HCT116 (cell line): ENCODE measurements around the gene OTUD4. TPM values are rescaled to one million over a fixed set of nuclear protein-coding genes. Genes with fewer than 3 reads are reported as not detected.

Experiments
- ATAC-seq: fragments of 200-7000 bp; cut with Tn5 transposase; 2 replicates; pipeline ENCODE4 v1.9.1; 2020; ENCODE audit warnings: mild to moderate bottlenecking, moderate library complexity
- BruUV-seq: library from RNA; stranded (reverse); fragments of 400-500 nt; replicated peaks from 2 replicates; lab custom pipeline; 2021; lab: Mats Ljungman, UMichigan
- CTCF ChIA-PET: fragments of 300-600 bp; sonication (Branson Sonifier 250); formaldehyde crosslinking; loops from one replicate; lab custom pipeline; 2021; ENCODE audit warnings: antibody characterized with exemption; lab: Charles Lee
- POLR2A ChIA-PET: fragments of 300-600, 350-600 bp; sonication (Branson Sonifier 250); formaldehyde crosslinking; loops from one replicate; lab custom pipeline; 2021; ENCODE audit warnings: antibody characterized with exemption; lab: Charles Lee
- RAD21 ChIA-PET, 2 experiments: fragments of 300-600 bp; sonication (Branson Sonifier 250); formaldehyde crosslinking; loops; one replicate each; lab custom pipeline; 2023; ENCODE audit warnings: low total read pairs in 2 of 2; ENCODE audit not compliant: uncharacterized antibody in 2 of 2, unreplicated experiment in 2 of 2, low non-redundant PET in 1 of 2; lab: Charles Lee
- DNase-seq: peaks from one replicate; pipeline ENCODE4 v3.0.0-alpha.2; 2010; ENCODE audit warnings: low read depth, low spot score
- H2AFZ ChIP-seq: fragments of 200-600 bp; shearing (Covaris generic), sonication (generic); 2 replicates; pipeline ENCODE4 v1.6.1; 2017; ENCODE audit warnings: low read depth, mixed run types, mixed read lengths, antibody characterized with exemption, low read length; ENCODE audit not compliant: poor library complexity, severe bottlenecking
- H3K27ac ChIP-seq: 2 replicates; pipeline ENCODE4 v1.5.1; 2012; ENCODE audit warnings: low read depth, low read length
- H3K27me3 ChIP-seq: fragments of 200-600 bp; sonication (generic); 2 replicates; pipeline ENCODE4 v1.6.1; 2016; ENCODE audit warnings: mixed run types, low read length, mixed read lengths; ENCODE audit not compliant: insufficient read depth
- H3K36me3 ChIP-seq, 2 experiments: fragments of 200-500 bp in 1 of 2; fragments of 200-600 bp in 1 of 2; sonication (Bioruptor generic) in 1 of 2; sonication (generic) in 1 of 2; 2 replicates each; pipeline versions ENCODE4 v1.5.1 to v1.6.1; 2014 to 2016; ENCODE audit warnings: low read length in 2 of 2, inconsistent platforms in 1 of 2, mixed read lengths in 1 of 2, mixed run types in 1 of 2; ENCODE audit not compliant: insufficient read depth in 2 of 2, control insufficient read depth in 1 of 2
- H3K4me1 ChIP-seq, 2 experiments: fragments of 200-600 bp in 1 of 2; sonication (generic) in 1 of 2; 2 replicates each; pipeline versions ENCODE4 v1.5.1 to v1.6.1; 2012 to 2017; ENCODE audit warnings: low read length in 2 of 2, inconsistent platforms in 1 of 2, mild to moderate bottlenecking in 1 of 2, mixed read lengths in 1 of 2, mixed run types in 1 of 2, moderate library complexity in 1 of 2; ENCODE audit not compliant: insufficient read depth in 2 of 2, control insufficient read depth in 1 of 2
- H3K4me2 ChIP-seq: fragments of 200-600 bp; sonication (generic); 2 replicates; pipeline ENCODE4 v1.6.1; 2017; ENCODE audit warnings: mixed run types, low read length, mixed read lengths
- H3K4me3 ChIP-seq, 2 experiments: fragments of 200-600 bp in 1 of 2; sonication (generic) in 1 of 2; replicated peaks in 1 of 2; 2 replicates each; pipeline ENCODE4 v1.5.1; 2011 to 2016; ENCODE audit warnings: low read length in 2 of 2, control low read depth in 1 of 2, low read depth in 1 of 2, mild to moderate bottlenecking in 1 of 2, mixed read lengths in 1 of 2, mixed run types in 1 of 2
- H3K79me2 ChIP-seq: fragments of 200-600 bp; sonication (generic); 2 replicates; pipeline ENCODE4 v1.6.1; 2017; ENCODE audit warnings: mild to moderate bottlenecking, mixed run types, low read length, moderate library complexity, mixed read lengths; ENCODE audit not compliant: insufficient read depth
- H3K9ac ChIP-seq: fragments of 200-600 bp; sonication (generic); 2 replicates; pipeline ENCODE4 v1.6.1; 2016; ENCODE audit warnings: low read length, mixed read lengths
- H3K9me2 ChIP-seq: fragments of 200-600 bp; sonication (generic), shearing (Covaris generic); 2 replicates; pipeline ENCODE4 v1.6.1; 2017; ENCODE audit warnings: mixed run types, mild to moderate bottlenecking, moderate library complexity; ENCODE audit not compliant: insufficient read depth
- H3K9me3 ChIP-seq, 2 experiments: fragments of 200-500 bp in 1 of 2; fragments of 200-600 bp in 1 of 2; sonication (Bioruptor generic) in 1 of 2; sonication (generic) in 1 of 2; 2 replicates each; pipeline ENCODE4 v1.6.1; 2014 to 2017; ENCODE audit warnings: low read length in 2 of 2, mixed read lengths in 2 of 2, inconsistent platforms in 1 of 2, low read depth in 1 of 2, mild to moderate bottlenecking in 1 of 2, mixed run types in 1 of 2, moderate library complexity in 1 of 2; ENCODE audit not compliant: control insufficient read depth in 1 of 2, insufficient read depth in 1 of 2
- H4K20me1 ChIP-seq: fragments of 200-600 bp; sonication (generic), shearing (Covaris generic); 2 replicates; pipeline ENCODE4 v1.6.1; 2017; ENCODE audit warnings: mixed run types, mild to moderate bottlenecking, moderate library complexity; ENCODE audit not compliant: insufficient read depth
- CEBPB ChIP-seq: IDR thresholded peaks from 2 replicates; pipeline ENCODE4 v1.6.1; 2012; ENCODE audit warnings: low read depth
- RAD21 ChIP-seq: IDR thresholded peaks from 2 replicates; pipeline ENCODE4 v1.6.1; 2012; ENCODE audit warnings: low read depth, mild to moderate bottlenecking
- intact Hi-C: fragments of 100-400 bp; cut with micrococcal nuclease; formaldehyde crosslinking; loops from 2 replicates; pipeline ENCODE4 v1.10.0; 2022
- total RNA-seq: library from RNA; stranded (reverse); gene quantifications from one replicate; pipeline ENCODE4 v1.2.1, GENCODE V29; 2021; ENCODE audit not compliant: unreplicated experiment
- TF ChIP-seq, protein P1 (sequence below), 3 experiments: fragments of 200-600 bp in 1 of 3; sonication (generic) in 1 of 3; IDR thresholded peaks in 2 of 3; conservative IDR thresholded peaks in 1 of 3; 2 replicates each; pipeline ENCODE4 v1.5.1; 2012 to 2017; ENCODE audit warnings: low read depth in 2 of 3, low read length in 2 of 3, antibody characterized with exemption in 1 of 3, borderline replicate concordance in 1 of 3, control low read depth in 1 of 3, mild to moderate bottlenecking in 1 of 3, mixed read lengths in 1 of 3, mixed run types in 1 of 3, moderate library complexity in 1 of 3; ENCODE audit not compliant: insufficient read depth in 1 of 3
- TF ChIP-seq, protein P2 (sequence below): IDR thresholded peaks from 2 replicates; pipeline ENCODE4 v1.6.1; 2011; ENCODE audit warnings: mild to moderate bottlenecking, low read length, moderate library complexity; ENCODE audit not compliant: insufficient replicate concordance; ENCODE audit errors: extremely low read depth

OTUD4 gene
- total RNA-seq, 1 experiment from 2014 or later, result 37.2 TPM

DNA sequence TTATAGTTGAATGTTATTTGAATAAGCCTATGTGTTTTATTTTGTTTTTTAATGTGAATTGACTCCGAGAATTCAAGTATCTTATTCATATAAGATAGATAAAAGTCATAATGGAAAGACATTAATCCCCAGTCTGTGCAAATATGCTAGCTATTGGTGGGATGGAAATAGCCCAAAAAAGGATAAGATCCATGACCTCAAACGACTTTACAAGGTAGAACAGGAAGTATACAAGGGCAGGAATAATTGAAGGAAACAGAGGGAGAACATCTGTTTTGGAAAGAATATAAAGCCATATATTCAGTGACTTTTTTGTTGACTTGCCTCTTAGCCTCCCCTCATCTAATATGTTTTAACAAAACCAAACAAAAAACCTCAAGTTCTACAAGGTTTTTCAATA lies 73.3 kb downstream of the OTUD4 start:
- no peak for DNase-seq
- Histone ChIP-seq H3K4me2 (no peak overlapping the region), H4K20me1 (peaks cover 20% of the 10 kb centered on the region; the same call in 1 of the 2 replicates), H3K36me3 (peaks cover 55 to 66% of the 10 kb centered on the region in 2 experiments), H3K27me3 (no peaks in the 10 kb centered on the region), H3K9ac (no peak overlapping the region), H3K79me2 (peaks cover 99% of the 10 kb centered on the region), H3K9me2 (no peaks in the 10 kb centered on the region), H3K4me3 (no peak overlapping the region), H3K27ac (no peak overlapping the region), H3K9me3 (no peaks in the 10 kb centered on the region), H2AFZ (no peak overlapping the region), H3K4me1 (no peaks in the 10 kb centered on the region)
- ChIA-PET RAD21 (no interaction called here), CTCF (no interaction called here), POLR2A (no interaction called here)
- intact Hi-C loops, result no loop called here
- TF ChIP-seq, protein P1, sequence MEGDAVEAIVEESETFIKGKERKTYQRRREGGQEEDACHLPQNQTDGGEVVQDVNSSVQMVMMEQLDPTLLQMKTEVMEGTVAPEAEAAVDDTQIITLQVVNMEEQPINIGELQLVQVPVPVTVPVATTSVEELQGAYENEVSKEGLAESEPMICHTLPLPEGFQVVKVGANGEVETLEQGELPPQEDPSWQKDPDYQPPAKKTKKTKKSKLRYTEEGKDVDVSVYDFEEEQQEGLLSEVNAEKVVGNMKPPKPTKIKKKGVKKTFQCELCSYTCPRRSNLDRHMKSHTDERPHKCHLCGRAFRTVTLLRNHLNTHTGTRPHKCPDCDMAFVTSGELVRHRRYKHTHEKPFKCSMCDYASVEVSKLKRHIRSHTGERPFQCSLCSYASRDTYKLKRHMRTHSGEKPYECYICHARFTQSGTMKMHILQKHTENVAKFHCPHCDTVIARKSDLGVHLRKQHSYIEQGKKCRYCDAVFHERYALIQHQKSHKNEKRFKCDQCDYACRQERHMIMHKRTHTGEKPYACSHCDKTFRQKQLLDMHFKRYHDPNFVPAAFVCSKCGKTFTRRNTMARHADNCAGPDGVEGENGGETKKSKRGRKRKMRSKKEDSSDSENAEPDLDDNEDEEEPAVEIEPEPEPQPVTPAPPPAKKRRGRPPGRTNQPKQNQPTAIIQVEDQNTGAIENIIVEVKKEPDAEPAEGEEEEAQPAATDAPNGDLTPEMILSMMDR (IDR thresholded peaks at IDR 0.05 in 2 of 3, conservative IDR thresholded peaks at IDR 0.05 in 1 of 3; ENCODE audit: borderline replicate concordance in 1 of 3, insufficient read depth in 1 of 3, low read depth in 2 of 3, low read length in 2 of 3), result no peak
- BruUV-seq, result no TSS peak
- no peak for ATAC-seq

DNA sequence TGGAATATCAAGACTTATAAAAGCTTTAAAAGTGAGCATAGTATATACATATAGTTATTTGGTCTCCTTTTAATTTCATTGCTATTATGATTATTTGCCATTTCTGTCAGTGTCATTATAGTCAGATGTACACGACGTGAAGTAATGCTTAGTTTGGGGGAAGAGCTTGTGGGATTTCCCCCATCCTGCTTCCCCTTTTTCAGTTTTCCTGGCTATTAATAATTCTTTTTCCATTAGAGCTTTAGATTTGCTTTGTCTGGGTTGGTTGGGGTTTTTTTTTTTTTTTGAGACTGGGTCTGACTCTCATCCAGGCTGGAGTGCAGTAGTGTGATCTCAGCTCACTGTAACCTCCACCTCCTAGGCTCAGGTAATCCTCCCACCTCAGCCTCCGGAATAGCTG lies 76.9 kb downstream of the OTUD4 start:
- no peaks in the 10 kb centered on the region for H3K9me2 ChIP-seq
- no peak overlapping the region for H3K27ac ChIP-seq
- no peaks in the 10 kb centered on the region for H3K27me3 ChIP-seq
- peaks cover 100% of the 10 kb centered on the region for H3K79me2 ChIP-seq
- intact Hi-C loops, result no loop called here
- no peak overlapping the region for H3K4me2 ChIP-seq
- ATAC-seq (no peak), DNase-seq (no peak)
- RAD21 ChIA-PET, result no interaction called here
- no peak overlapping the region for H3K4me3 ChIP-seq
- no peaks in the 10 kb centered on the region for H3K9me3 ChIP-seq
- BruUV-seq, result no TSS peak
- H4K20me1 ChIP-seq, result peaks cover 24% of the 10 kb centered on the region; the same call in 1 of the 2 replicates
- CTCF ChIA-PET, result no interaction called here
- TF ChIP-seq CEBPB, result no peak
- TF ChIP-seq, protein P2, sequence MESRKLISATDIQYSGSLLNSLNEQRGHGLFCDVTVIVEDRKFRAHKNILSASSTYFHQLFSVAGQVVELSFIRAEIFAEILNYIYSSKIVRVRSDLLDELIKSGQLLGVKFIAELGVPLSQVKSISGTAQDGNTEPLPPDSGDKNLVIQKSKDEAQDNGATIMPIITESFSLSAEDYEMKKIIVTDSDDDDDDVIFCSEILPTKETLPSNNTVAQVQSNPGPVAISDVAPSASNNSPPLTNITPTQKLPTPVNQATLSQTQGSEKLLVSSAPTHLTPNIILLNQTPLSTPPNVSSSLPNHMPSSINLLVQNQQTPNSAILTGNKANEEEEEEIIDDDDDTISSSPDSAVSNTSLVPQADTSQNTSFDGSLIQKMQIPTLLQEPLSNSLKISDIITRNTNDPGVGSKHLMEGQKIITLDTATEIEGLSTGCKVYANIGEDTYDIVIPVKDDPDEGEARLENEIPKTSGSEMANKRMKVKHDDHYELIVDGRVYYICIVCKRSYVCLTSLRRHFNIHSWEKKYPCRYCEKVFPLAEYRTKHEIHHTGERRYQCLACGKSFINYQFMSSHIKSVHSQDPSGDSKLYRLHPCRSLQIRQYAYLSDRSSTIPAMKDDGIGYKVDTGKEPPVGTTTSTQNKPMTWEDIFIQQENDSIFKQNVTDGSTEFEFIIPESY, result no peak
- no peak for TF ChIP-seq RAD21
- peaks cover 37 to 38% of the 10 kb centered on the region in 2 experiments for H3K36me3 ChIP-seq
- H3K9ac ChIP-seq, result no peak overlapping the region
- POLR2A ChIA-PET, result no interaction called here
- no peak overlapping the region for H2AFZ ChIP-seq
- H3K4me1 ChIP-seq, result peaks cover 0 to 9% of the 10 kb centered on the region in 2 experiments; a peak in 3 of 4 replicates
